ENCODE data around the gene TBPL2. TPM values are rescaled to one million over a fixed set of nuclear protein-coding genes. Genes with fewer than 3 reads are reported as not detected.

Gene TBPL2
- total RNA-seq, 1 donor from 2014 or later: not detected

GRCh38 chr14:55441286-55441685, 870 bp upstream of the TBPL2 start:
- Mint-ChIP-seq H3K4me3 (no peak overlapping the region), H3K27ac (no peak overlapping the region), H3K4me1 (ENCODE audit: unreplicated experiment) (peaks cover 8% of the 10 kb centered on the region), H3K36me3 (no peaks in the 10 kb centered on the region), H3K27me3 (peaks cover 12% of the 10 kb centered on the region), H3K9me3 (peaks cover 5% of the 10 kb centered on the region)
- TF ChIP-seq CTCF (conservative IDR thresholded peaks at IDR 0.05): no peak
- DNase-seq (ENCODE audit: extremely low spot score, unreplicated experiment): no peak

GRCh38 chr14:55438066-55438683, 2.2 kb downstream of the TBPL2 start:
- H3K36me3 Mint-ChIP-seq: no peaks in the 10 kb centered on the region
- peaks cover 5% of the 10 kb centered on the region for H3K9me3 Mint-ChIP-seq
- H3K27ac Mint-ChIP-seq: no peak overlapping the region
- DNase-seq (ENCODE audit: extremely low spot score, unreplicated experiment): no peak
- H3K4me1 Mint-ChIP-seq (ENCODE audit: unreplicated experiment): peaks cover 5% of the 10 kb centered on the region
- TF ChIP-seq CTCF (conservative IDR thresholded peaks at IDR 0.05): peak; percentile 69
- H3K27me3 Mint-ChIP-seq: peaks cover 14% of the 10 kb centered on the region
- H3K4me3 Mint-ChIP-seq: no peak overlapping the region

GRCh38 chr14:55436931-55437330, 3.5 kb downstream of the TBPL2 start:
- no peak for DNase-seq (ENCODE audit: extremely low spot score, unreplicated experiment)
- peaks cover 12% of the 10 kb centered on the region for H3K27me3 Mint-ChIP-seq
- H3K9me3 Mint-ChIP-seq: no peaks in the 10 kb centered on the region
- no peak for TF ChIP-seq CTCF (conservative IDR thresholded peaks at IDR 0.05)
- H3K27ac Mint-ChIP-seq: no peak overlapping the region
- H3K4me1 Mint-ChIP-seq (ENCODE audit: unreplicated experiment): peaks cover 5% of the 10 kb centered on the region
- H3K36me3 Mint-ChIP-seq: no peaks in the 10 kb centered on the region
- no peak overlapping the region for H3K4me3 Mint-ChIP-seq

GRCh38 chr14:55436519-55436918, 3.9 kb downstream of the TBPL2 start:
- Mint-ChIP-seq H3K27me3 (peaks cover 12% of the 10 kb centered on the region), H3K4me3 (no peak overlapping the region)
- TF ChIP-seq CTCF (conservative IDR thresholded peaks at IDR 0.05): no peak

GRCh38 chr14:55434805-55435174, 5.6 kb downstream of the TBPL2 start:
- Mint-ChIP-seq H3K27me3 (peaks cover 12% of the 10 kb centered on the region), H3K4me1 (ENCODE audit: unreplicated experiment) (peaks cover 8% of the 10 kb centered on the region), H3K27ac (no peak overlapping the region), H3K9me3 (no peaks in the 10 kb centered on the region), H3K4me3 (no peak overlapping the region), H3K36me3 (no peaks in the 10 kb centered on the region)
- no peak for TF ChIP-seq CTCF (conservative IDR thresholded peaks at IDR 0.05)
- DNase-seq (ENCODE audit: extremely low spot score, unreplicated experiment): no peak

More at GRCh38 chr14:55436519-55436918, 3.9 kb downstream of the TBPL2 start:
- Mint-ChIP-seq H3K9me3 (no peaks in the 10 kb centered on the region), H3K27ac (no peak overlapping the region), H3K36me3 (no peaks in the 10 kb centered on the region), H3K4me1 (ENCODE audit: unreplicated experiment) (peaks cover 5% of the 10 kb centered on the region)
- DNase-seq (ENCODE audit: extremely low spot score, unreplicated experiment): no peak

Measured in type B pancreatic cell (in vitro differentiated cells).